Adipose tissue (tissue), 3 donors: ENCODE measurements around the gene MACROH2A2. TPM values are rescaled to one million over a fixed set of nuclear protein-coding genes. Genes with fewer than 3 reads are reported as not detected.
"Not testable (repeated sequence)": the region's sequence is repeated elsewhere in the genome, so short reads cannot be mapped to it uniquely, and the experiment has no call there.

Source experiments
- H3K27ac ChIP-seq: one replicate; pipeline ENCODE4 v1.5.1; 2013; ENCODE audit warnings: low read depth, low read length
- WGBS, 3 donors: extraction: QIAGEN DNeasy Blood & Tissue Kit; methylation state at CpG; one replicate each; pipeline ENCODE4 v1.1.7; 2013; 5-methylcytosine and 5-hydroxymethylcytosine counted together
- polyA plus RNA-seq, 3 donors: library from polyadenylated mRNA; stranded (reverse); fragments of 200-250 nt; gene quantifications; one replicate each; pipeline ENCODE4 v1.2.3, GENCODE V29; 2013
- donor health status: healthy with polysubstance abuse.
- donor health status: Bipolar disorder and iron deficiency.
- donor health status: healthy.

Gene MACROH2A2
- polyA plus RNA-seq: 1 to 10 TPM; 4.5 to 6.7 (median 6.2) TPM

DNA sequence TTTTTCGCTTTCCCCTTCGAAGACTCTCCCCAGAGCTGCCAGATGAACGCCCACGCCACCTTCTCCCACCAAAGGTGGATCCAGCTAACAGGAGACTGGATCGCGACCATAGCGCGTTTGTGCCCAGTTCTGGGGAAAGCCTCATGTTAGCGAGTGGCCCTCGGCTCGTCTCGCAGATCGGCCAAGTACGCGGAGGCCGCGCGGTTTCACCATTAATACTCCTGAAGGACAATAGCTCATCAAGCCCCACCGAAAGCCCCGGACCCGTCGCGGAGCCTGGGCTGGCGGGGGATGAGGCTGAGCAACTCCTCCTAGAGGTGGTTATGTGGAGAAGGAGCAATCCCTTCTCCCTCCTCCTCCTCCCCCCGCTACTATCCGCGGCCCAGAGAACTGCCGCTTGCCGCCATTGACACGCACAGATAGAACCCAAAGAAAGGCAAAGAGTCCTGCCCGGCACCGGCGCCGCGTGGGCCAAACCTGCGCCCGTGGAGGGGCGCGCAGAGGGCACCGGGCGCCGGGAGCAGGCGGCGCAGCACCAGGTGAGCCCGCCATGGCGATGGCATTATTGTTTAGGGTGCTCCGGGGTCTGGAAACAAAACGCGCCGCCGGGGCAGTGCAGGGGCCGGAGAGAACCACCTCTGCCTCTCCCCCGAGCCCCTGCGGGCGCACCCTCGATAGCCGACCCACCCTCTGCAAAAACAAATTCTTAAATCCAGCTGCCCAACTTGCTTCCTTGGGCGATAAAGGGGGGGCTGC is at the start of gene MACROH2A2:
MACROH2A2 (plus strand) TSS at position 385 of the 756 bp plus-strand sequence. CDS start 22,813 bp downstream, outside the sequence.
- WGBS, 3 donors: 0 to 1% (median 1%) methylated on average over 58 of the region's 58 CpGs
- no peak within 1 kb of the TSS for H3K27ac ChIP-seq

DNA sequence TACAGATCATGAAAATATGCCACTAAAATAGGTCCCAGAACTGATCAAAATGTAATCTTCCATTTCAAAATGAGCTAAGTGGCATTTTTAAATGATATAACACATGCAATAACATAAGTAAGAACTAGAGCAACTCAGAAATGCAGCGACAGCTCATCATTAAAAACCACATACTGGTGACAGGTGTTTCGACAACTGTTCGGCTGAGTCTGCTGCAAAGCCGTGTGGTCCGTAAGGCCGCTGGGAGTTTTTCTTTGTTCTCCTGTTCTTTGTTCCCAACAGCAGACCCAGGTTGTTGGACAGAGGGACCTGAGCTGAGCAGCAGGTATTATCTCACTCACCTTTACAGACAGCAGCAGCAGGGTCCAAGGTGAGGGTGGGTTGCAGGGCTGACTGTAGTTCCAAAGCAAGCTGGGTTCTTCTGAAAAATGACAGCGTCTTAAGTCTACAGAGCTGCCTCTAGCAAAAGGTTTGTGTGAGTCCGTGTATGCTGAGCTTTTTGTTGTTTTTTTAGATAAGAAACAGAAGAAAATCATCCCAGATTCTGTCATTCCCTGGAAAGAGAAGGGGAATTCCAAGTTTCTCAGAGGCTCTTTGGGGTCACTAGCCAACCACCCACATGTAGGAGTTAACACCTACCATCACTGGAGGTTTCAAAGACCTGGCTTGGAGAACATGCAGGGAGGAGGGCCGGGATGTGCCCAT is 45.4 kb upstream of the MACROH2A2 start:
- no peak overlapping the region for H3K27ac ChIP-seq

DNA sequence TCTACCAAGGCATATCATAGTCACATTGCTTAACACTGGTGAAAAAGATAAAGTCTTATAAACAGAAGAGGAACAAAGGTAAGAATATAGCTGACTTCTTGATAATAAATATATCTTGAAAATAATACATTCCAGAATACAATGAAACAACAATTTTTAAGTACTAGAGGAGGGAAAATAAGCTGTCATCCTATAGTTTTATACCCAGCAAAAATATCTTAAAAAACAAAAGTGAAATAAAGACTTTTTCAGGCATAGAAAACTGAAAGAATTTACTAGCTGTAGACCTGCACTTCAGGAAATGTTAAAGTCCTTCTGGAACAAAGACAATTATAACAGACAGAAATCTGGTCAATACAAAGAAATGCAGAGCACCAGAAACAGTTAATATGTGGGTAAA is 21.4 kb upstream of the MACROH2A2 start:
- H3K27ac ChIP-seq: no peak overlapping the region

More for the DNA sequence above, 45.4 kb upstream of the MACROH2A2 start:
- WGBS, 3 donors: 72 to 85% (median 82%) methylated on average over 9 of the region's 9 CpGs

GRCh38 chr10:70032667-70033289 is 19.9 kb upstream of the MACROH2A2 start:
- 80 to 89% (median 88%) methylated on average over 5 of the region's 5 CpGs for WGBS, 3 donors

GRCh38 chr10:70034232-70034631 is 18.4 kb upstream of the MACROH2A2 start:
- no peak overlapping the region for H3K27ac ChIP-seq
- 16% methylated on average over 4 of the region's 4 CpGs for WGBS, 3 donors

More at GRCh38 chr10:70032667-70033289, 19.9 kb upstream of the MACROH2A2 start:
- no peak overlapping the region for H3K27ac ChIP-seq

DNA sequence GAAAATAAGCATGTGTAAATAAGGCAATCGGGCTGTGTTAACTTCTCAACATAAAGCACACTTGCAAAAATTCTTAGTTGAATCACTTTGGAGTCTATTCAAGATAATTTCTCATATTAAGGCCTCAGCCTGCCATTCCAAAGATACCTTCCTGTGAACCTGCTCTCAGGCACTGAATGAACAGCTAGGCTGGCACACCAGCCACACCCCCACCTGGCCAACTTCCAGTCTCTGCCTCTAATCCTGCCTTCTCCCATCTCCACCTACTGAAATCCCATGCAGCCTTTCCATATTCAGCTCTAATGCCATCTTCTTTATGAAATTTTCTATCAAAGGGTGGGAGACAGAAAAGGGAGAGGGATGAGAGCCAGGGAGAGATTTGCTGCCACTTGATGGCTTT is 17.1 kb upstream of the MACROH2A2 start:
- H3K27ac ChIP-seq: no peak overlapping the region
- 46 to 81% (median 79%) methylated on average over 1 of the region's 1 CpG for WGBS, 3 donors

GRCh38 chr10:70038923-70039322 is 13.7 kb upstream of the MACROH2A2 start:
- H3K27ac ChIP-seq: no peak overlapping the region

DNA sequence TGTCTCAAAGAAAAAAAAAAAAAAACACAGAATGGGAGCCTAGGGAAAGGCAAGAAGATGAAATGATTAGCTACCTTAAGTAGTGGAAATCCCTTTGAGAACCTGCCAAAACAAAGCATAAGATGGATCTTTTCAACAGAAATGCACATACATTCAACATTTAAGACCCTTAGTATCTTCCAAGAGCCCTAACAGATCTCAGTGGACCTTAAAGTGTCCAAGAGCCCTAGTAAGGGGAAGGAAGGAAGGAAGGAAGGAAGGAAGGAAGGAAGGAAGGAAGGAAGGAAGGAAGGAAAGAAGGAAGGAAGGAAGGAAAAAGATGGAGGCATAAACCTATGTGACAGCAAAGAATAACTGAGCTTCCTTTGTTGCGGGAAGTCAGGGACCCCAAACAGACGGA is 11.6 kb upstream of the MACROH2A2 start:
- 71 to 91% (median 85%) methylated on average over 2 of the region's 2 CpGs for WGBS, 3 donors
- H3K27ac ChIP-seq: no peak overlapping the region

- 51 to 53% (median 51%) methylated on average over 8 of the region's 8 CpGs for WGBS, 3 donors
- H3K27ac ChIP-seq: not testable (repeated sequence)
These were observed 10.9 kb upstream of the MACROH2A2 start for GRCh38 chr10:70041739-70042138.

DNA sequence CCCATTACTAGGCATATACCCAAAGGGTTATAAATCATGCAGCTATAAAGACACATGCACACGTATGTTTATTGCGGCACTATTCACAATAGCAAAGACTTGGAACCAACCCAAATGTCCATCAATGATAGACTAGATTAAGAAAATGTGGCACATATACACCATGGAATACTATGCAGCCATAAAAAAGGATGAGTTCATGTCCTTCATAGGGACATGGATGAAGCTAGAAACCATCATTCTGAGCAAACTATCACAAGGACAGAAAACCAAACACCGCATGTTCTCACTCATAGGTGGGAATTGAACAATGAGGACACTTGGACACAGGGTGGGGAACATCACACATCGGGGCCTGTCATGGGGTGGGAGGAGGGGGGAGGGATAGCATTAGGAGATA is 5.6 kb upstream of the MACROH2A2 start:
- WGBS, 3 donors: 92 to 98% (median 93%) methylated on average over 4 of the region's 4 CpGs
- not testable (repeated sequence) for H3K27ac ChIP-seq

DNA sequence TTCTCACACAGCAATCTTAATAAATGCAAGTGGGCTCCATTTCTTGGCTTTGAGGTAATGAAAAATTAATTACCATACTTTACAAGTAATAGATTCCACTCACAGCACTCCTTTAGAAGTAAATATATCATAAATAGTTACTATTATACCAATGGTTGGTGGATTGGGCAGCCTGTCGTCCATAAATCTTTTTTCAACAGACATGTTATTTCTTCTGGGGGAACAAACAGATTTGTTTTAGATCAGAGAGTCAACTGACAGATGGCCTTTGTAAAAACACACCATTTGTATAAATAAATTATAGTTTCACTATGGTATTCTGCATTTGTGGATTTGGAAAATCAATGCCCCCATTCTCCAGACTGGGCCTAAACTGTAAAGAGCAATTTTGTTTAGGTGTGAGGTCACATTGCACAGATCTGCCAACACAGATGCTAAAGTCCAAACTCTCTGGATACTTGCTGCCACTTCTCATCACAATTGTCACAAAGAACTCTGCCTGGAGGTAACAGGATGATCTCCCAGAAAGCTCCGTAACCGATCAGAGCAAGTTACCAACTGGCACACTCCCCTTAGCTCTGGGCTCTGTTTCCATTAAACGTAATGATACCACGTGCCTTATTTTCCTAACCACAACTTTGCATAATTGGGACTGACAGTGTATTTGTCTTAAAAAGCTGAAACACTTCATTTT is 4.5 kb upstream of the MACROH2A2 start:
- no peak overlapping the region for H3K27ac ChIP-seq
- WGBS, 3 donors: 81 to 86% (median 83%) methylated on average over 5 of the region's 5 CpGs

DNA sequence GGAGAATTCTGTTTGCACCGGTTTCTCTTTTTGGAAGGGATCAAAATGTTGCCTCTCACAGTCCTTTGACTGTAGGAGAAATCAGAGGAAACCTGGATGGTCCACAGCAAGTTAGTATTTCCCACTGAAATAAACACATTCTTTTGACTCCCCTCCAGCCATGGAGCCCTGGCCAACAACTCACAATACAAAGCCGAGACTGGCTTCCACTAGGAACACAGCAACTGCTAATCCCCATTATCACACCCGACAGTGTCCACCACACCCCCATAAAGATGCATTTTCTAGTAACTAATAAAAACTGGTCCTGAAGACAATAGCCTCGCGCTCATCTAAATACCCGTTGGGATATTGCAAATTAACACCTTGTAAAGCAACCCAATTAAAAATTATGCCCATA is 798 bp upstream of the MACROH2A2 start:
- WGBS, 3 donors: 56 to 58% (median 58%) methylated on average over 6 of the region's 6 CpGs
- H3K27ac ChIP-seq: no peak overlapping the region

DNA sequence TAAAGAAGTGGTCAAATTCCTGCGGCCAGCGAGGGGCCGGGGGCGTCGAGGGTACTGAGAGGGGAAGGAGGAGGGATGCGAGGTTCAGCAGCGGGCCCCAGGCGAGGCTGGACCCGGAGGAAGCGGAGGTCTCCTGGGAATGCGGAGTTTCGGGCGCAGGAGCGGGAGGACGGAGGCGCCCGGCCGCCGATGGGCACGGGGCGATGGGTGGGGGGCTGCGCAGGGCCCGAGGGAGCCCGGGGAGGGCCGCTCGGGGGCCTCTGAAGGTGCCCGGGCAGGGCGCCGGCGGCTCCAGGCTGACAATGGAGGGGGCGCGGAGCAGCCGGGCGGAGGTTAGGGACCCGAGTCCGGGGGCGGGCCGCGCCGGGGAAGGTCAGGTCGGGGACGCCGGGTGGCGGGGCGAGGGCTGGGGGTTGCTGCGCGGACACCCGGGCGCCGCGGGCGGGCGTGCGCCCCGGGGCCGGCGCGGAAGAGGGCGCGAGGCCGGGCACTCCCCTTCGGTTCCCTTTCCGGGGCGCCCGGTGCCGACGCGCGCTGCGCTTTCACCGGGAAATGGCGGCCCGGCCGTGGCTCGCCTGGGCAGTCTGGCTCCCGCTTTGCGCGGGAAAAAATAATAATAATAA is 683 bp downstream of the MACROH2A2 start:
- no peak overlapping the region for H3K27ac ChIP-seq
- 0 to 1% (median 1%) methylated on average over 51 to 78 of the region's 78 CpGs for WGBS, 3 donors

DNA sequence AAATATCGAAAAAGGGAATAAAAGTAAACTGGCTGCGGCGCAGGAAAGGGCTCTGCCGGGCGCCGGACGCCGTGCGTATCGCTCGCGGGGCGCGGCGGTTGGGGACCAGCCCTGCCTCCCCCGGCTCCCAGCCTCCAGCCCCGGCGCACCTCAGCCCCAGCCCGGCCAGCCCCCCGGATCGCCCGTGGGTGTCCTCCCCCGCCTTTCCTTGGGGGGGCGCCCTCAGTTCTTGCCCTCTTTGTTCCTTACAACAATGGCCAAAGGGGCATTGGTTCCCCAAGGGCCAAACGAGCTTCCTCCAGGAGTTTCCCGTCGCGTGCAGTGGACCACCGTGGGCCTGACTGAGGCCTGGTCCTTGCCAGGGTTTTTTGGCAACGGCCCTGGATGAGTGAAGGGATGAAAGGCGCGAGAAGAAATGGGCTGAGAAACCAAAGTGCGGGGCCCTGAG is 1.2 kb downstream of the MACROH2A2 start:
- H3K27ac ChIP-seq: no peak overlapping the region
- WGBS, 3 donors: 4 to 13% (median 10%) methylated on average over 18 to 33 of the region's 33 CpGs

- H3K27ac ChIP-seq: no peak overlapping the region
- 82 to 90% (median 88%) methylated on average over 4 of the region's 4 CpGs for WGBS, 3 donors
These were observed 2.3 kb downstream of the MACROH2A2 start for GRCh38 chr10:70054902-70055301.

DNA sequence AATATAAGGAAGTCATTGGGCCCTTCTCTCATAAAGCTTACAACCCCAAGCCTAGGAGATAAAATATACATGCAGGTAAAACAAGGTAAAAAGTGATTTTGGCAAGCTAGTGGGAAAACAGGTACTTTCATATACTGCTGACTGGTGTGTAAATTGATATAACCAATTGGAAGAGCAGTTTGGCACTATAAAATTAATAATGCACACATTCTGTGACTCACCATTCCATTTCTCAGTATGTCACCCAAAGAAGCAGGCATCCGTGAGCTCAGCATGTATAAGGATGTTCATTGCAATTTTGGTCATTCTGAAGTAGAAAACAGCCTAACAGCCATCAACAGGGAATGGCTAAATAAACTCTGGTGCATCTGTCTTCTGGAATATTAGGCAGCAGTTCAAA is 2.9 kb downstream of the MACROH2A2 start:
- 89 to 100% (median 93%) methylated on average over 1 of the region's 1 CpG for WGBS, 3 donors
- no peak overlapping the region for H3K27ac ChIP-seq

DNA sequence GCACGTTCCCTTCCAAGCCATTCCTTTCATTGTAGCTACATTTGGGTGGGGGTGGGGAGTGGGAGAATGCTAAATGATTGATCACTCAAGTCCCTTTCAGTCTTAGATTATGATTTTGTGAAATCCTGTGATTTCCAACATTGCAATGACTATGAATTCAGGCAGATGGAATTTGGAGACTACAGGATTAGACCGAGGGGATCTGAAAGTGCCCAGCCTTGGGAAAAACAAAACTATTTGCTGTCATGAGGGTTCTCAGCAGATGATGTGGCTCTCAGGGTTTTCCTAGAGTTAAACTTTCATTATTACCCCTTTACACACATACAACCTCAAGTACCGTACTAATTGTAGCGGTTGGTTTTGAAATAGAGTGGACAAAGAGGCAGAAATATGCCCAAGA is 4.7 kb downstream of the MACROH2A2 start:
- H3K27ac ChIP-seq: no peak overlapping the region

DNA sequence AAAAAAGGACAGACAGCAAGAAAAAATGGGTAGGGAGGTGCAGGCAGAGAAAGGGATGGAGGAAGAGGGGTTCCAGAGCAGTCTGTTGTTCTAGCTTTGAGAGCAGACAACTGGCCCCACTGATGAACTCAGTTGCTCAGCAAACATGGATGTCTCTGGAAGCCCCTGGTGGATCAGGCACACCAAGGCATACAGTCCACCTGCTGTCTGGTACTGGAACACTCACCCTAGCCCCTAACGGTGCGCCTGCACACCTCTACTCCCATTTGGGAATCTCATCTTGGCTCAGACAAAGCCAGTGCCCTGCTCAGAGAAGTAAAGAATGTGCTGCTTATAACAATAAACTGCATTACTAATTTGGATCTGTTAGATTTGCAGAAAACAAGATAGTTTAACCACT is 7.7 kb downstream of the MACROH2A2 start:
- no peak overlapping the region for H3K27ac ChIP-seq
- 87 to 96% (median 91%) methylated on average over 2 of the region's 2 CpGs for WGBS, 3 donors

More for the DNA sequence above, 4.7 kb downstream of the MACROH2A2 start:
- WGBS, 3 donors: 64 to 93% (median 92%) methylated on average over 4 of the region's 4 CpGs
